Activated T-cell treated with anti-CD3 and anti-CD28 coated beads for 1 hour (primary cell): Measurements from ENCODE around the gene KCNK1.

Experiments
- DNase-seq: peaks from one replicate; pipeline ENCODE4 v3.0.0-alpha.2; 2020; ENCODE audit warnings: low read depth

The KCNK1 gene

GRCh38 chr1:233636503-233636877 is 22.6 kb downstream of the KCNK1 start:
- DNase-seq: no peak

- no peak for DNase-seq
Measured at GRCh38 chr1:233638513-233638912, 24.6 kb downstream of the KCNK1 start.

- no peak for DNase-seq
Measured at GRCh38 chr1:233639611-233640010, 25.7 kb downstream of the KCNK1 start.

GRCh38 chr1:233640179-233640578 is 26.3 kb downstream of the KCNK1 start:
- DNase-seq: no peak

GRCh38 chr1:233641029-233641428 is 27.1 kb downstream of the KCNK1 start:
- no peak for DNase-seq

GRCh38 chr1:233647073-233647472 is 33.2 kb downstream of the KCNK1 start:
- no peak for DNase-seq

- no peak for DNase-seq
Measured at GRCh38 chr1:233647636-233648035, 33.7 kb downstream of the KCNK1 start.

GRCh38 chr1:233651061-233651460 is 37.2 kb downstream of the KCNK1 start:
- no peak for DNase-seq

GRCh38 chr1:233651563-233652233 is 37.8 kb downstream of the KCNK1 start:
- DNase-seq: no peak

GRCh38 chr1:233652526-233652925 is 38.6 kb downstream of the KCNK1 start:
- DNase-seq: no peak

GRCh38 chr1:233654658-233655280 is 40.9 kb downstream of the KCNK1 start:
- no peak for DNase-seq

GRCh38 chr1:233655301-233655740 is 41.4 kb downstream of the KCNK1 start:
- DNase-seq: no peak

GRCh38 chr1:233656032-233656635 is 42.2 kb downstream of the KCNK1 start:
- DNase-seq: no peak

GRCh38 chr1:233656687-233657086 is 42.8 kb downstream of the KCNK1 start:
- DNase-seq: no peak

GRCh38 chr1:233657466-233657865 is 43.6 kb downstream of the KCNK1 start:
- DNase-seq: no peak

GRCh38 chr1:233659495-233659894 is 45.6 kb downstream of the KCNK1 start:
- no peak for DNase-seq

- DNase-seq: no peak
Measured at GRCh38 chr1:233661376-233662159, 47.7 kb downstream of the KCNK1 start.

GRCh38 chr1:233662575-233663304 is 48.8 kb downstream of the KCNK1 start:
- DNase-seq: no peak

GRCh38 chr1:233664253-233664652 is 50.3 kb downstream of the KCNK1 start:
- no peak for DNase-seq

- no peak for DNase-seq
Measured at GRCh38 chr1:233664804-233665574, 51.1 kb downstream of the KCNK1 start.

- DNase-seq: no peak
Measured at GRCh38 chr1:233665575-233666270, 51.8 kb downstream of the KCNK1 start.
